ENCODE measurements around the gene IL34. TPM values are rescaled to one million over a fixed set of nuclear protein-coding genes. Genes with fewer than 3 reads are reported as not detected.

IL34 gene
- 0.45 and 0.70 TPM in 2 replicates for polyA plus RNA-seq (2011; rRNA removed)
- polyA minus RNA-seq (2011; rRNA and poly(A)+ RNA removed), result 0.33 and 0.98 TPM in 2 replicates

DNA sequence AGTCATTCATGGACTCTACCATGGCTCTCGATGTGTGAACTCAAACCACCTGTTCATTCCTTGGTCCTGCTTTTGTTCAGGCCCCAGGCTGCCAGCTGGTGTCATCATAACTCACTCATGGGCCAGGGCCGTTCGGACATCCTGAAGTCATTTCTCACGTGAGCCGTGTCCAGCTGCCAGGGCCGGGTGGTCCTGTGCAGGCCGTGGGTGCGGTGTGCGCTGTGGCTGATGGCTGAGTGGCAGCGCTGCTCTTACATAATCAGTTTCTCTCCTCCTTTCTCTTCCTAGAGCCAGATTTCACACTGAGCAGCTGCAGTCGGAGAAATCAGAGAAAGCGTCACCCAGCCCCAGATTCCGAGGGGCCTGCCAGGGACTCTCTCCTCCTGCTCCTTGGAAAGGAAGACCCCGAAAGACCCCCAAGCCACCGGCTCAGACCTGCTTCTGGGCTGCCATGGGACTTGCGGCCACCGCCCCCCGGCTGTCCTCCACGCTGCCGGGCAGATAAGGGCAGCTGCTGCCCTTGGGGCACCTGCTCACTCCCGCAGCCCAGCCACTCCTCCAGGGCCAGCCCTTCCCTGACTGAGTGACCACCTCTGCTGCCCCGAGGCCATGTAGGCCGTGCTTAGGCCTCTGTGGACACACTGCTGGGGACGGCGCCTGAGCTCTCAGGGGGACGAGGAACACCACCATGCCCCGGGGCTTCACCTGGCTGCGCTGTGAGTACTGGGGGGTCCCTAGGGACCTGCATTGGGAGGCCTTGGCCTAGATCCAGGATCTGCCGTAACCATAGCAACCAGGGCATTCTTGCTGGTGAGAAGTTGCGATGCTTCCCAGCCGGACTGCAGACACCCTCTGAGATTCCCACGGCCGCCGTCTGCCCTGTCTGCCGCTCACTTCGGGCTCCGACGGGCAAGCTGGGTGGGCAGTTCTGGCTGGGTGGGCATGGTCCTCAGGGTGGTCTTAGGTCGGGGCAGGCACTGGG lies at the start of gene IL34:
Gene IL34 (plus strand): TSS at position 300 of the 982 bp plus-strand sequence. CDS start 389 bp downstream, at position 689.
- peaks cover 2% of the 10 kb centered on the region; the same call in 1 of the 2 replicates for H3K27me3 ChIP-seq (ENCODE audit: control insufficient read depth, insufficient read depth, low read length)
- POLR2A ChIA-PET, result no interaction called here
- no peaks in the 10 kb centered on the region for H3K36me3 ChIP-seq (ENCODE audit: control insufficient read depth, insufficient read depth, low read length)
- TF ChIP-seq CTCF (IDR thresholded peaks at IDR 0.05; ENCODE audit: insufficient read depth, low read depth, low read length), result no peak
- DNase-seq (ENCODE audit: low read depth), result no peak
- CTCF ChIA-PET, result no interaction called here
- no peak within 1 kb of the TSS for H3K4me3 ChIP-seq (ENCODE audit: low read depth, low read length)

GRCh38 chr16:70597135-70597835 lies 49.1 kb upstream of the IL34 start:
- Histone ChIP-seq H3K27me3 (ENCODE audit: control insufficient read depth, insufficient read depth, low read length) (no peaks in the 10 kb centered on the region), H3K4me3 (ENCODE audit: low read depth, low read length) (no peak overlapping the region), H3K36me3 (ENCODE audit: control insufficient read depth, insufficient read depth, low read length) (no peaks in the 10 kb centered on the region)
- ChIA-PET POLR2A (no interaction called here), CTCF (interaction anchor here (0.8 kb wide), 1 partner anchor 14 kb away, joined by 3 read pairs; no protein-coding TSS in a partner anchor)
- DNase-seq (ENCODE audit: low read depth), result no peak
- TF ChIP-seq CTCF (IDR thresholded peaks at IDR 0.05; ENCODE audit: insufficient read depth, low read depth, low read length), result no peak

GRCh38 chr16:70598937-70599503 lies 47.3 kb upstream of the IL34 start:
- CTCF ChIA-PET, result no interaction called here

GRCh38 chr16:70600730-70601129 lies 45.6 kb upstream of the IL34 start:
- TF ChIP-seq CTCF (IDR thresholded peaks at IDR 0.05; ENCODE audit: insufficient read depth, low read depth, low read length), result no peak
- Histone ChIP-seq H3K27me3 (ENCODE audit: control insufficient read depth, insufficient read depth, low read length) (0 out of 2 replicates have a peak, but pooled peaks cover 2% of the 10 kb centered on the region), H3K4me3 (ENCODE audit: low read depth, low read length) (no peak overlapping the region), H3K36me3 (ENCODE audit: control insufficient read depth, insufficient read depth, low read length) (no peaks in the 10 kb centered on the region)
- no peak for DNase-seq (ENCODE audit: low read depth)
- ChIA-PET POLR2A (no interaction called here), CTCF (no interaction called here)

More at GRCh38 chr16:70598937-70599503, 47.3 kb upstream of the IL34 start:
- no peak for DNase-seq (ENCODE audit: low read depth)
- Histone ChIP-seq H3K4me3 (ENCODE audit: low read depth, low read length) (no peak overlapping the region), H3K27me3 (ENCODE audit: control insufficient read depth, insufficient read depth, low read length) (no peaks in the 10 kb centered on the region), H3K36me3 (ENCODE audit: control insufficient read depth, insufficient read depth, low read length) (no peaks in the 10 kb centered on the region)
- POLR2A ChIA-PET, result no interaction called here
- no peak for TF ChIP-seq CTCF (IDR thresholded peaks at IDR 0.05; ENCODE audit: insufficient read depth, low read depth, low read length)

All from BJ (cell line).